MCF 10A (cell line): ENCODE results near the gene FERMT3. TPM values are rescaled to one million over a fixed set of nuclear protein-coding genes. Genes with fewer than 3 reads are reported as not detected.

ENCODE experiments used
- BruUV-seq: library from RNA; stranded (reverse); fragments of 400-500 nt; replicated peaks from 2 replicates; lab custom pipeline; 2021; lab: Mats Ljungman, UMichigan
- CTCF ChIA-PET: fragments of 300-600 bp; sonication (Branson Sonifier 250); formaldehyde crosslinking; extraction: SDS; loops from one replicate; lab custom pipeline; 2021; ENCODE audit warnings: antibody characterized with exemption, inconsistent platforms; lab: Yijun Ruan, JAX
- POLR2A ChIA-PET: fragments of 300-600, 350-650 bp; sonication (Branson Sonifier 250); formaldehyde crosslinking; extraction: SDS; loops from one replicate; lab custom pipeline; 2020; ENCODE audit warnings: antibody characterized with exemption, inconsistent platforms; lab: Yijun Ruan, JAX
- DNase-seq: peaks from one replicate; pipeline ENCODE4 v3.0.0-alpha.2; 2018; ENCODE audit not compliant: unreplicated experiment
- H3K27ac Mint-ChIP-seq: one replicate; pipeline ENCODE4 v1.8.0; 2022; ENCODE audit warnings: mild to moderate bottlenecking, low read depth, mixed read lengths; ENCODE audit not compliant: unreplicated experiment
- H3K27me3 Mint-ChIP-seq: one replicate; pipeline ENCODE4 v1.8.0; 2022; ENCODE audit warnings: mixed read lengths; ENCODE audit not compliant: insufficient read depth, unreplicated experiment
- H3K36me3 Mint-ChIP-seq: one replicate; pipeline ENCODE4 v1.8.0; 2022; ENCODE audit warnings: mild to moderate bottlenecking, moderate library complexity, mixed read lengths; ENCODE audit not compliant: insufficient read depth, unreplicated experiment
- H3K4me1 Mint-ChIP-seq: one replicate; pipeline ENCODE4 v1.8.0; 2022; ENCODE audit warnings: mixed read lengths; ENCODE audit not compliant: insufficient read depth, unreplicated experiment
- H3K4me3 Mint-ChIP-seq: one replicate; pipeline ENCODE4 v1.8.0; 2022; ENCODE audit warnings: mild to moderate bottlenecking, moderate library complexity, mixed read lengths; ENCODE audit not compliant: unreplicated experiment
- H3K9me3 Mint-ChIP-seq: one replicate; pipeline ENCODE4 v1.8.0; 2022; ENCODE audit warnings: mixed read lengths; ENCODE audit not compliant: unreplicated experiment
- CTCF ChIP-seq: fragments of 200-600 bp; IDR thresholded peaks from one replicate; pipeline ENCODE4 v1.8.0; 2022; ENCODE audit warnings: antibody characterized with exemption, mild to moderate bottlenecking; ENCODE audit not compliant: unreplicated experiment
- intact Hi-C: fragments of 100-400 bp; cut with micrococcal nuclease; formaldehyde crosslinking; loops from 2 replicates; pipeline ENCODE4 v1.14.1; 2022
- total RNA-seq: library from RNA; stranded (reverse); gene quantifications from 2 replicates; pipeline ENCODE4 v1.2.3, GENCODE V29; 2022

The FERMT3 gene
- total RNA-seq, 1 experiment from 2014 or later = 0.44 TPM

DNA sequence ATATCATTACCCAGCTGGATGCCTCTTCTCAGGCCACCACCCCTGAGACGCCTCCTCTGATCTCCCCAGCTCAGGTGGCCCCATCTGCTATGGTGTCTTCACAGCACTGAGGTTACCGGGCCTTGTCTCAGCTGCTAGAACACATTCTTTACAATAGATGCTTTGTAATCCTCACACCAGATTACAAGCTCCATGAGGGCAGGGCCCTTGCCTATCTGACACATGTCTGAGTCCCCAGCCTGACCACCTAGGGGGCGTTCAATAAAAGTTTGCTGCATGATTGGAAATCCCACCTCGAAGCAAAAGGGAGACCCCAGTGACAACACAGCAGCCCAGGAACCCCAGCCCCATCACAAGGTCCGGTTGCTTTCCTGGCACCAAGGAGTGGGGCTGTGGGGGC, 42.6 kb upstream of the FERMT3 start:
- H3K4me1 Mint-ChIP-seq = peaks cover 7% of the 10 kb centered on the region
- H3K4me3 Mint-ChIP-seq = no peak overlapping the region
- no peaks in the 10 kb centered on the region for H3K9me3 Mint-ChIP-seq
- H3K36me3 Mint-ChIP-seq = peaks cover 5% of the 10 kb centered on the region
- DNase-seq = no peak
- ChIA-PET CTCF (interaction anchor here (1.0 to 1.8 kb wide), 6 partner anchors 11 to 334 kb away, joined by 3 to 8 read pairs (median 5); no protein-coding TSS in a partner anchor), POLR2A (interaction anchor here (0.5 to 1.8 kb wide), 4 partner anchors 12 to 324 kb away, joined by 3 to 5 read pairs (median 4); partner anchors contain the start of gene STIP1)
- intact Hi-C loops = no loop called here
- no peak for TF ChIP-seq CTCF
- no peaks in the 10 kb centered on the region for H3K27me3 Mint-ChIP-seq
- H3K27ac Mint-ChIP-seq = no peak overlapping the region
- no TSS peak for BruUV-seq

- H3K4me1 Mint-ChIP-seq = peaks cover 7% of the 10 kb centered on the region
These were observed 41.9 kb upstream of the FERMT3 start for GRCh38 chr11:64164392-64165312.

DNA sequence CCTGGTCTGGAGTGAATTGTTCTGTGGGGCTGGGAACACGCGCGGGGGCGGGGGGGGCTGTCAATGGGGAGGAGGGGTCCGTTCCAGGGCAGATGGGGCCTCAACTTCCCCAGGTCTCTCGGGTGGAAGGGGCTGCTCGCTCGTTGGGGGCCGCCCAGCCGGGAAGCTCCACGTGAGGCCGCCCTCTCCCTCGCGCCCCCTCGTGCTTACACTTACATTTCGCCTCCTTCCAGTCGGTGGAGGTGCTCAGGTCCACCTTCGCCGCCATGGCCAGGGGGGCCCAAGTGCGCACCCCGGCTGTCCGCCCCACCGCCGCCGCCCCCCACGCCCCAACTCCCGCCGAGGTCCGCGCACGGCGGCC, 41.1 kb upstream of the FERMT3 start:
- BruUV-seq = no TSS peak
- intact Hi-C loops = no loop called here
- H3K36me3 Mint-ChIP-seq = no peaks in the 10 kb centered on the region

More at GRCh38 chr11:64164392-64165312, 41.9 kb upstream of the FERMT3 start:
- Mint-ChIP-seq H3K4me3 (peak overlapping the region; percentile 92), H3K27ac (peak overlapping the region; percentile 42), H3K36me3 (peaks cover 4% of the 10 kb centered on the region), H3K9me3 (no peaks in the 10 kb centered on the region), H3K27me3 (no peaks in the 10 kb centered on the region)
- ChIA-PET CTCF (interaction anchor here (0.6 to 1.8 kb wide), 7 partner anchors 10 to 539 kb away, joined by 3 to 10 read pairs (median 6); no protein-coding TSS in a partner anchor), POLR2A (interaction anchor here (0.5 to 3.4 kb wide), 7 partner anchors 17 to 284 kb away, joined by 3 to 42 read pairs (median 4); partner anchors contain the start of genes PPP1R14B and STIP1)
- DNase-seq = peak; percentile 16
- intact Hi-C loops = no loop called here
- BruUV-seq = TSS peak; percentile 24
- TF ChIP-seq CTCF = no peak

More for the DNA sequence above, 41.1 kb upstream of the FERMT3 start:
- ChIA-PET POLR2A (interaction anchor here (0.6 to 3.4 kb wide), 8 partner anchors 10 to 292 kb away, joined by 3 to 42 read pairs (median 4); partner anchors contain the start of genes PPP1R14B and STIP1), CTCF (interaction anchor here (0.6 to 1.8 kb wide), 3 partner anchors 11 to 538 kb away, joined by 3 to 10 read pairs (median 4); no protein-coding TSS in a partner anchor)
- Mint-ChIP-seq H3K4me1 (peaks cover 7% of the 10 kb centered on the region), H3K4me3 (peak overlapping the region; percentile 92), H3K9me3 (no peaks in the 10 kb centered on the region), H3K27ac (no peak overlapping the region), H3K27me3 (no peaks in the 10 kb centered on the region)
- peak; percentile 5 for TF ChIP-seq CTCF
- peak; percentile 29 for DNase-seq
